ENCODE results near the gene NOL9.

DNA sequence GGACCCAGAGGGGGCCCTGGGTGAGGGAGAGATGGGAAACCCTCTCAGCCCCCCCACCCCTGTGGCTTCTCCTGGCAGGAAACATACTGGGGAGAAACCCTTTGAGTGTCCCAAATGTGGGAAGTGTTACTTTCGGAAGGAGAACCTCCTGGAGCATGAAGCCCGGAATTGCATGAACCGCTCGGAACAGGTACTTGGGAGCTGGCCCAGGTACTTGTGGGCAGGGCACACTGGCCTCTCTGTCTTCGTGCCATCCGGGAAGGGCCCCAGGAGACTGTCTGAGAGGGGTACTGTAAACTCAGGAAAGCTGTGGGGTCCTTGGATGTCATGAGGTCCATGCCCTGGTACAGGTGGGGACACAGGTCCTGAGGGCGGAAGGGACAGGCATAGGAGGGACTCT, 31.5 kb upstream of the NOL9 start:
- TF ChIP-seq POLR2AphosphoS5 (IDR thresholded peaks at IDR 0.05; ENCODE audit: borderline replicate concordance, low read depth, low read length) (no peak), EZH2 (IDR thresholded peaks at IDR 0.05) (no peak), FOXP2 (optimal IDR thresholded peaks at IDR 0.05; ENCODE audit: control extremely low read depth, extremely low read length, insufficient read depth) (no peak)
